T1000 (cell line): ENCODE data around the gene BRD9.
"Not testable (repeated sequence)": the region's sequence is repeated elsewhere in the genome, so short reads cannot be mapped to it uniquely, and the experiment has no call there.

Experiments used
- DNase-seq: peaks from one replicate; lab custom pipeline; 2025; ENCODE audit warnings: mixed read lengths; lab: John Stamatoyannopoulos, UW

BRD9 gene

GRCh38 chr5:856531-857425, 35.8 kb downstream of the BRD9 start:
- DNase-seq, result no peak

DNA sequence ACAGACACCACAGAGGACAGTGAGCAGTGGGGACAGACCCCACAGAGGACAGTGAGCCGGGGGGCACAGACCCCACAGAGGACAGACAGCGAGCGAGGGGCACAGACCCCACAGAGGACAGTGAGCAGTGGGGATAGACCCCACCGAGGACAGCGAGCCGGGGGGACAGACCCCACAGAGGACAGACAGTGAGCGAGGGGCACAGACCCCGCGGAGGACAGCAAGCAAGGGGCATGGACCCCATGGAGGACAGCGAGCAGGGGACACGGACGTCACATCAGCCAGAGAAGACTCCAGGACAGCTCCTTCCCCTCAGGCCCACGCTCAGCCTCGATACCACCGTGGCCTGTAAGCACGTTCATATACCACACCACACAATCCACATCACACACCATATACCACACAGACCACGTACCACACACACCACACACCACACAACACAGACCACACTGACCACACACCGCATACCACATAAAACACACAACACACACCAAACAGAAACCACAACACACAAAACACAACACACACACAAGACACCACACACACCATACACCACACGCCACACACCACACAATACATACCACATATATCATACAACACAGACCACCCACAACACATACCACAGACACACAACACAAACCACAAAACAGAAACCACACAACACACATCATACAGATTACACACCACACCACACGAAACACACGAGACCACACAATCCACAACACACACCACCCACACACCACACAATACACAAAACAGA, 36.6 kb downstream of the BRD9 start:
- DNase-seq, result no peak

DNA sequence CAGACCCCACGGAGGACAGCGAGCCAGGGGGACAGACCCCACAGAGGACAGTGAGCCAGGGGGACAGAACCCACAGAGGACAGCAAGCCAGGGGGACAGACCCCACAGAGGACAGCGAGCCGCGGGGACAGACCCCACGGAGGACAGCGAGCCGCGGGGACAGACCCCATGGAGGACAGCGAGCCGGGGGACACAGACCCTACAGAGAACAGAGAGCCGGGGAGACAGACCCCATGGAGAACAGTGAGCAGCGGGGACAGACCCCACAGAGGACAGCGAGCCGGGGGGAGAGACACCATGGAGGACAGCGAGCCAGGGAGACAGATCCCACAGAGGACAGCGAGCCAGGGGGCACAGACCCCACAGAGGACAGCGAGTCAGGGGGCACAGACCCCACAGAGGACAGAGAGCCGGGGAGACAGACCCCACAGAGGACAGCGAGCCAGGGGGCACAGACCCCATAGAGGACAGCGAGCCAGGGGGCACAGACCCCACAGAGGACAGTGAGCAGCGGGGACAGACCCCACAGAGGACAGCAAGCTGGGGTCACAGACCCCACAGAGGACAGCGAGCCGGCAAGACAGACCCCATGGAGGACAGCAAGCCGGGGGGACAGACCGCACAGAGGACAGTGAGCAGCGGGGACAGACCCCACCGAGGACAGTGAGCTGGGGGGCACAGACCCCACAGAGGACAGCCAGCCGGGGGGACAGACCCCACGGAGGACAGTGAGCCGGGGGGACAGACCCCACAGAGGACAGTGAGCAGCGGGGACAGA, 37.4 kb downstream of the BRD9 start:
- no peak for DNase-seq

GRCh38 chr5:854217-854616, 38.4 kb downstream of the BRD9 start:
- no peak for DNase-seq

GRCh38 chr5:853416-854090, 39.0 kb downstream of the BRD9 start:
- not testable (repeated sequence) for DNase-seq

DNA sequence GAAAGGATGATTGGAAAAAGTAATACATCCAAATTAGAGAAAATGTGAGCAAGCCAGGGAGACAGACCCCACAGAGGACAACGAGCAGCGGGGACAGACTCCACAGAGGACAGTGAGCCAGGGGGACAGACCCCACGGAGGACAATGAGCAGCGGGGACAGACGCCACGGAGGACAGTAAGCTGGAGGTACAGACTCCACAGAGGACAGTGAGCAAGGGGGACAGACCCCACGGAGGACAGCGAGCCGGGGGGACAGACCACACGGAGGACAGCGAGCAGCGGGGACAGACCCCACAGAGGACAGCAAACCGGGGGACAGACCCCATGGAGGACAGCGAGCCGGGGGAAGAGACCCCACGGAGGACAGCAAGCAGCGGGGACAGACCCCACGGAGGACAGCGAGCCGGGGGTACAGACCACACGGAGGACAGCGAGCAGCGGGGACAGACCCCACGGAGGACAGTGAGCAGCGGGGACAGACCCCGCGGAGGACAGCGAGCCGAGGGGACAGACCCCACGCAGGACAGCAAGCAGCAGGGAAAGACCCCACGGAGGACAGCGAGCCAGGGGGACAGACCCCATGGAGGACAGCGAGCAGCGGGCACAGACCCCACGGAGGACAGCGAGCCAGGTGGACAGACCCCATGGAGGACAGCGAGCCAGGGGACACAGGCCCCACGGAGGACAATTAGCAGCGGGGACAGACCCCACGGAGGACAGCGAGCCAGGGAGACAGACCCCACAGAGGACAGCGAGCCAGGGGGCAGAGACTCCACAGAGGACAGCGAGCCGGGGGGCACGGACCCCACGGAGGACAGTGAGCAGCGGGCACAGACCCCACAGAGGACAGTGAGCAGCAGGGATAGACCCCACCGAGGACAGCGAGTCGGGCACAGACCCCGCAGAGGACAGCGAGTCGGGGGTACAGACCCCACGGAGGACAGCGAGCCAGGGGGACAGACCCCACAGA, 39.9 kb downstream of the BRD9 start:
- DNase-seq, result no peak

DNA sequence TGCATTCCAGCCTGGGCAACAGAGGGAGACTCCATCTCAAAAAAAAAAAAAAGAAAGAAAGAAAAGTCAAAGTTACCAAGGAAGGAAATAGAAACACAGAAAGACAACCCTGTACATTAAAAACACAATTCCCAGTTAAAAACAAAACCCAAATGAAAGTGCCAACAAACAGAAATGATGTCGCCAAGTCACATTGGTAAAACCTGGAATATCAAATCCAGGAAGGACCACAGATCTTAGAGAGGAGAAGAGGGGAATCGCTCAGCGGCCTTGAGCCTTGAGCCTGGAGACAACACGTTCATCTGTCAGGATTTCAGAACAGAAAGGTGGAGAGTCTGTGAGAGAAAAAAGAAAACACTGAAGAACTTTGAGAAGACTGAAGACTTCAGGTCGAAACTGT, 40.6 kb downstream of the BRD9 start:
- DNase-seq, result no peak

- no peak for DNase-seq
These were observed 41.0 kb downstream of the BRD9 start for GRCh38 chr5:851553-851952.

- DNase-seq, result no peak
These were observed 41.5 kb downstream of the BRD9 start for GRCh38 chr5:851076-851475.

DNA sequence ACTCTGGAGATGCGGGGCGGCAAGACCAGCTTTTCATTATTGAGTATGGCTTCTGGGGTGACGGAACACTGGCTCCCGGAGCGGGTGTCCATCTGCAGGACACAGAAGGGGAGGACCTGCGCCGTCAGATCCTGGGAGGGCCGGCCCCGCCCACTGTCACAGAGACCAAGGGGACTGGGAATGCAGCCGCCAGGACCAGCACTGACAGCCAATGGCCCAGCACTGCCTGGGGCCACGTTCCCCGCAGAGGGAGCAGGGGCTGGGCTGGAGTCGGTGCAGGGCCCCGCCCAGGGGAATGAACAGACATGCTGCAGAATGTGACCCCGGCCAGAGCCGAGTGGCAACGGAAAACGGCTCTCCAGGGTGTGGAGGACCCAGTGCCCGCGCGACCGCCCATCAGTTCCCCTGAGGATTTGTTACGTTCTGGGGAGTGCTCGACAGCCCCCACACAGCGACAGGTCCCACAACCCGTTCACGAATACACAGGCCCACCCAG, 42.0 kb downstream of the BRD9 start, which contains the start of gene ZDHHC11:
Gene ZDHHC11 (minus strand): TSS at position 476 of the 496 bp plus-strand sequence. CDS start 384 bp downstream, at position 92.
- DNase-seq, result no peak

GRCh38 chr5:849651-850301, 42.8 kb downstream of the BRD9 start:
- no peak for DNase-seq

DNA sequence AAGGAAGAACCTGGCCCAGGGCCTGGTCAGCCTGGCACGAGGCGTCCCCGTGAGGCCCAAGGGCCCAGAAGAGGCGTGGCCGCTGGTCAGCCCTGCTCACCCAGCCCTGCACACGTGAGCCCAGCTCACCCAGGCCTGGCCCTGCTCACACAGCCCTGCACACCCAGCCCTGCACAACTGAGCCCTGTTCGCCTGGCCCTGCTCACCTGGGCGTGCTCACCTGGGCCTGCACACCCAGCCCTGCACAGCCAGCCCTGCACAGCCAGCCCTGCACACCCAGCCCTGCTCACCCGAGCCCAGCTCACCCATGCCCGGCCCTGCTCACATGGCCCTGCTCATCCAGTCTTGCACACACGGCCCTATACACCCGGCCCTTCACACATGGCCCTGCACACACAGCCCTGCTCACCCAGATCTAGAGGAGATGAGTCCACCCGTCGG, 43.9 kb downstream of the BRD9 start:
- no peak for DNase-seq

GRCh38 chr5:847736-848135, 44.9 kb downstream of the BRD9 start:
- not testable (repeated sequence) for DNase-seq

DNA sequence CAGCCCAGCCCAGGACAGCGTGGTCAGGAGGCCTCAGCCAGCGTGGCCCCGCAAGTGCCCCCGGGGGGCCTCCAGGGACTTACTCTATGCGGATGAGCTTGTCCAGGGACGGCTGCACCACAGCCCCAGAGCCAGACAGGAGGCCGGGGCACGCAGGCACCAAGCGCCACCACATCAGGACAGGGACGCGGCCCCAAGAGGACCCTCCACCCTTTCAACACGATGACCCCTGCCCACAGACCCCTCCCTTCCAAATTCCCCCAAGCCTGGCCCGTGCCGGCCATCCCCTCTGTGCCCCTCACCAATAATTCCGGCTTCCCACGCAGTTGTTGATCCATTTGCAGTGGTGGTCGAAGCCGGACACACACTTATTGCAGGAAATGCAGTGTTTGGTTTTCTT, 45.4 kb downstream of the BRD9 start:
- DNase-seq, result not testable (repeated sequence)

- not testable (repeated sequence) for DNase-seq
These were observed 46.0 kb downstream of the BRD9 start for GRCh38 chr5:846602-847091.

- not testable (repeated sequence) for DNase-seq
These were observed 46.7 kb downstream of the BRD9 start for GRCh38 chr5:845676-846601.

GRCh38 chr5:845031-845675, 47.4 kb downstream of the BRD9 start:
- not testable (repeated sequence) for DNase-seq

- not testable (repeated sequence) for DNase-seq
These were observed 48.2 kb downstream of the BRD9 start for GRCh38 chr5:844426-844825.
